GM12878 (cell line): Measurements from ENCODE around the gene TBATA. TPM values are rescaled to one million over a fixed set of nuclear protein-coding genes. Genes with fewer than 3 reads are reported as not detected.

Experiments
- ATAC-seq: fragments of 200-7000 bp; cut with Tn5 transposase; 3 replicates; pipeline ENCODE4 v1.9.1; 2020; ENCODE audit warnings: mild to moderate bottlenecking, moderate library complexity
- BruUV-seq: library from RNA; stranded (reverse); fragments of 400-500 nt; replicated peaks from 2 replicates; lab custom pipeline; 2021; lab: Mats Ljungman, UMichigan
- CTCF ChIA-PET: fragments of 300-600 bp; sonication (Branson Sonifier 250); formaldehyde crosslinking; extraction: SDS; loops from one replicate; lab custom pipeline; 2021; ENCODE audit warnings: inconsistent platforms; lab: Yijun Ruan, JAX
- POLR2A ChIA-PET: fragments of 350-600 bp; formaldehyde crosslinking; extraction: SDS; loops from one replicate; lab custom pipeline; 2021; ENCODE audit warnings: inconsistent platforms; lab: Charles Lee
- RAD21 ChIA-PET: fragments of 300-600 bp; sonication (Branson Sonifier 250); formaldehyde crosslinking; loops from one replicate; lab custom pipeline; 2023; ENCODE audit warnings: antibody characterized with exemption; ENCODE audit not compliant: unreplicated experiment; lab: Charles Lee
- SMC1A ChIA-PET: fragments of 300-600 bp; sonication (Branson Sonifier 250); formaldehyde crosslinking; loops from one replicate; lab custom pipeline; 2023; ENCODE audit not compliant: unreplicated experiment, uncharacterized antibody; lab: Charles Lee
- DNase-seq: peaks from one replicate; pipeline ENCODE4 v3.0.0-alpha.2; 2011; ENCODE audit warnings: low read depth, low spot score
- FAIRE-seq: peaks from 3 replicates; lab custom pipeline; 2011; peaks lifted over from hg19 to GRCh38; lab: Jason Lieb, UNC
- H2AFZ ChIP-seq: 2 replicates; pipeline ENCODE4 v1.6.0; 2011; ENCODE audit warnings: low read depth, low read length, control low read depth; ENCODE audit not compliant: control insufficient read depth
- H3K27ac ChIP-seq: 2 replicates; pipeline ENCODE4 v1.5.1; 2011; ENCODE audit warnings: control low read depth; ENCODE audit not compliant: control insufficient read depth, insufficient read depth
- H3K27me3 ChIP-seq, 2 experiments: replicated peaks in 1 of 2; 2 replicates each; pipeline versions ENCODE4 v1.6.0 to v1.6.1; 2011; ENCODE audit warnings: low read length in 1 of 2; ENCODE audit not compliant: control insufficient read depth in 2 of 2, insufficient read depth in 2 of 2
- H3K36me3 ChIP-seq, 2 experiments: 2 replicates each; pipeline ENCODE4 v1.5.1; 2011; ENCODE audit warnings: low read length in 1 of 2; ENCODE audit not compliant: control insufficient read depth in 2 of 2, insufficient read depth in 2 of 2
- H3K4me1 ChIP-seq: 2 replicates; pipeline ENCODE4 v1.6.1; 2011; ENCODE audit warnings: mild to moderate bottlenecking, low read length, moderate library complexity, mixed read lengths; ENCODE audit not compliant: control insufficient read depth, insufficient read depth
- H3K4me2 ChIP-seq: 2 replicates; pipeline ENCODE4 v1.6.0; 2011; ENCODE audit warnings: control low read depth; ENCODE audit not compliant: control insufficient read depth, insufficient read depth
- H3K4me3 ChIP-seq: fragments of 200-600 bp; sonication (generic); 2 replicates; pipeline ENCODE4 v1.5.1; 2016
- H3K79me2 ChIP-seq: 2 replicates; pipeline ENCODE4 v1.6.0; 2011; ENCODE audit warnings: low read length; ENCODE audit not compliant: control insufficient read depth, insufficient read depth
- H3K9ac ChIP-seq: 2 replicates; pipeline ENCODE4 v1.8.0; 2011; ENCODE audit warnings: low read length, control low read depth, mixed read lengths; ENCODE audit not compliant: control insufficient read depth, insufficient read depth
- H3K9me3 ChIP-seq: replicated peaks from 3 replicates; pipeline ENCODE4 v1.5.1; 2011; ENCODE audit warnings: mild to moderate bottlenecking, low read length; ENCODE audit not compliant: control insufficient read depth, insufficient read depth
- H4K20me1 ChIP-seq: 2 replicates; pipeline ENCODE4 v1.6.0; 2011; ENCODE audit not compliant: control insufficient read depth, insufficient read depth
- BRCA1 ChIP-seq: IDR thresholded peaks from 2 replicates; pipeline ENCODE4 v1.6.1; 2011; ENCODE audit warnings: low read depth, low read length, improper control_type of control experiment
- CUX1 ChIP-seq: IDR thresholded peaks from 2 replicates; pipeline ENCODE4 v1.6.1; 2012; ENCODE audit warnings: improper control_type of control experiment, low read depth, low read length; ENCODE audit not compliant: insufficient replicate concordance
- EED ChIP-seq: sonication (generic); IDR thresholded peaks from 2 replicates; pipeline ENCODE4 v1.6.1; 2016; ENCODE audit warnings: antibody characterized with exemption, low read depth
- IRF5 ChIP-seq: fragments of 450-650 bp; IDR thresholded peaks from 2 replicates; pipeline ENCODE4 v1.6.1; 2017; ENCODE audit warnings: borderline replicate concordance
- JUND ChIP-seq: IDR thresholded peaks from 2 replicates; pipeline ENCODE4 v1.6.1; 2012; ENCODE audit warnings: low read depth, mild to moderate bottlenecking, low read length, improper control_type of control experiment, moderate library complexity
- KAT2A ChIP-seq: conservative IDR thresholded peaks from 2 replicates; pipeline ENCODE4 v1.6.1; 2011; ENCODE audit warnings: low read depth, low read length; ENCODE audit not compliant: control insufficient read depth
- NBN ChIP-seq: fragments of 450-650 bp; IDR thresholded peaks from 2 replicates; pipeline ENCODE4 v1.6.1; 2016
- NFYA ChIP-seq: IDR thresholded peaks from 2 replicates; pipeline ENCODE4 v1.6.1; 2011; ENCODE audit warnings: low read depth, mild to moderate bottlenecking, low read length, improper control_type of control experiment, borderline replicate concordance
- NR2C2 ChIP-seq: IDR thresholded peaks from 2 replicates; pipeline ENCODE4 v1.6.1; 2011; ENCODE audit warnings: borderline replicate concordance, low read depth; ENCODE audit not compliant: control insufficient read depth, insufficient read length
- RAD21 ChIP-seq: IDR thresholded peaks from 2 replicates; pipeline ENCODE4 v1.6.1; 2011; ENCODE audit warnings: mild to moderate bottlenecking, low read depth, low read length, moderate library complexity; ENCODE audit not compliant: insufficient read depth
- RCOR1 ChIP-seq: conservative IDR thresholded peaks from 2 replicates; pipeline ENCODE4 v1.6.1; 2012; ENCODE audit warnings: low read depth, low read length, improper control_type of control experiment
- RFX5 ChIP-seq: IDR thresholded peaks from 2 replicates; pipeline ENCODE4 v1.6.1; 2011; ENCODE audit warnings: low read depth, low read length, improper control_type of control experiment
- SUPT20H ChIP-seq: IDR thresholded peaks from 2 replicates; pipeline ENCODE4 v1.6.1; 2011; ENCODE audit warnings: low read depth, mild to moderate bottlenecking, low read length, moderate library complexity, borderline replicate concordance; ENCODE audit not compliant: control insufficient read depth
- WRNIP1 ChIP-seq: IDR thresholded peaks from 2 replicates; pipeline ENCODE4 v1.6.1; 2011; ENCODE audit warnings: low read depth, low read length, improper control_type of control experiment, borderline replicate concordance
- ZZZ3 ChIP-seq: IDR thresholded peaks from 2 replicates; pipeline ENCODE4 v1.6.1; 2011; ENCODE audit warnings: low read depth; ENCODE audit not compliant: control insufficient read depth, insufficient read length
- WGBS: methylation state at CpG from one replicate; pipeline ENCODE4 v1.1.6; 2016; ENCODE audit warnings: low lambda C conversion rate; ENCODE audit not compliant: insufficient replicate concordance, insufficient coverage; ENCODE audit errors: missing lambda C conversion rate; 5-methylcytosine and 5-hydroxymethylcytosine counted together
- in situ Hi-C: fragments of 300-500 bp; cut with MboI; formaldehyde crosslinking; loops from 9 replicates; pipeline ENCODE4 v1.14.3; 2018; ENCODE audit warnings: mixed read lengths
- intact Hi-C: fragments of 100-400 bp; cut with micrococcal nuclease; formaldehyde crosslinking; loops from one replicate; pipeline ENCODE4 v1.14.2; 2022; ENCODE audit not compliant: unreplicated experiment
- polyA plus RNA-seq, 11 experiments: library from polyadenylated mRNA; depleted of rRNA in 4 of 11; unstranded in 6 of 11; stranded (reverse) in 5 of 11; fragments of >200 nt; fragmentation: Nextera tagmentation in 4 of 11; fragmentation: Illumina TruSeq in 1 of 11; extraction: Ambion mirVana in 4 of 11; extraction: Trizol in 1 of 11; gene quantifications; 1 replicate in 1 of 11; 2 replicates in 10 of 11; pipeline versions ENCODE4 v1.2.1 to v1.2.3, GENCODE V29; 2011 to 2016; ENCODE audit warnings: inconsistent platforms in 2 of 11, missing spikeins in 2 of 11, low read depth in 1 of 11
- total RNA-seq, 4 experiments: library from RNA; depleted of rRNA in 3 of 4; stranded (reverse); fragments of >200 nt in 3 of 4; fragmentation: Illumina TruSeq in 1 of 4; extraction: Trizol in 1 of 4; gene quantifications; 2 replicates each; pipeline versions ENCODE4 v1.2.1 to v1.2.3, GENCODE V29; 2013 to 2021

Gene TBATA
- total and polyA plus RNA-seq, 10 of the 15 experiments (the other 5 are each of a cell fraction or from before 2014, with no cell fraction given), result not detected

- no peak for TF ChIP-seq CUX1
- no peak for TF ChIP-seq EED
- TF ChIP-seq WRNIP1, result no peak
These were observed 31.2 kb upstream of the TBATA start (continued) for GRCh38 chr10:70816220-70816894.

GRCh38 chr10:70815504-70816219, 30.5 kb upstream of the TBATA start, which contains the start of gene SGPL1:
Gene SGPL1 (plus strand): TSS chr10:70815948. CDS start chr10:70816854, 906 bp downstream.
- Histone ChIP-seq H3K27me3 (no peaks in the 10 kb centered on the region), H3K79me2 (peaks cover 3% of the 10 kb centered on the region; the same call in 1 of the 2 replicates), H3K4me1 (no peaks in the 10 kb centered on the region), H2AFZ (peak within 1 kb of the TSS; percentile 95), H3K36me3 (no peaks in the 10 kb centered on the region; a peak in 1 of 4 replicates), H3K4me3 (peak within 1 kb of the TSS; percentile 94), H3K9me3 (no peaks in the 10 kb centered on the region), H3K27ac (no peak within 1 kb of the TSS), H3K9ac (peak within 1 kb of the TSS; percentile 77), H3K4me2 (peak within 1 kb of the TSS; percentile 78), H4K20me1 (no peaks in the 10 kb centered on the region; the same call in 1 of the 2 replicates)
- CTCF ChIA-PET, result interaction anchor here (0.6 to 1.9 kb wide), 8 partner anchors 20 to 411 kb away, joined by 3 to 8 read pairs (median 4); no protein-coding TSS in a partner anchor
- no peak for FAIRE-seq
- peak; percentile 92 for ATAC-seq
- RAD21 ChIA-PET, result interaction anchor here (1.0 kb wide), 1 partner anchor 65 kb away, joined by 3 read pairs; no protein-coding TSS in a partner anchor
- peak; percentile 13 for DNase-seq
- SMC1A ChIA-PET, result interaction anchor here (0.9 kb wide), 1 partner anchor 326 kb away, joined by 3 read pairs; no protein-coding TSS in a partner anchor
- POLR2A ChIA-PET, result interaction anchor here (0.6 to 0.7 kb wide), 2 partner anchors 38 to 42 kb away, joined by 4 to 9 read pairs; no protein-coding TSS in a partner anchor
- BruUV-seq, result no TSS peak
- WGBS, result 1% methylated on average over 49 of the region's 58 CpGs
- in situ Hi-C loops, result no loop called here
- intact Hi-C loops, result loop anchor here (1.0 to 2.0 kb wide), 2 partner anchors 65 to 265 kb away; no protein-coding TSS in a partner anchor
- TF ChIP-seq NBN (no peak), NR2C2 (no peak), RAD21 (peak; percentile 89), ZZZ3 (no peak), SUPT20H (no peak), NFYA (no peak), KAT2A (no peak), IRF5 (no peak), BRCA1 (no peak), JUND (no peak), RFX5 (no peak), RCOR1 (no peak)
